CD4-positive, CD25-positive, alpha-beta regulatory T cell (primary cell): ENCODE data around the gene GPR37L1. TPM values are rescaled to one million over a fixed set of nuclear protein-coding genes. Genes with fewer than 3 reads are reported as not detected.

Experiments used
- ATAC-seq, 2 donors: fragments of 150-1000 bp; cut with Tn5 transposase; one replicate each; pipeline ENCODE4 v1.10.0; 2021; ENCODE audit warnings: low read depth in 2 of 2, moderate number of reproducible peaks in 2 of 2, moderate library complexity in 1 of 2
- DNase-seq, 3 donors: peaks; one replicate each; pipeline versions ENCODE4 v3.0.0 to v3.0.0-alpha.2; 2012 to 2022; ENCODE audit warnings: mixed read lengths in 1 of 3
- H3K27ac ChIP-seq: one replicate; pipeline ENCODE4 v1.7.0; 2013; ENCODE audit warnings: mild to moderate bottlenecking, low read length; ENCODE audit not compliant: insufficient read depth, poor library complexity, severe bottlenecking
- H3K27me3 ChIP-seq: one replicate; pipeline ENCODE4 v1.7.0; 2013; ENCODE audit warnings: low read length; ENCODE audit not compliant: control insufficient read depth, insufficient read depth
- H3K36me3 ChIP-seq: one replicate; pipeline ENCODE4 v1.7.0; 2013; ENCODE audit warnings: mild to moderate bottlenecking, low read length, moderate library complexity; ENCODE audit not compliant: control insufficient read depth, insufficient read depth
- H3K4me1 ChIP-seq: 2 replicates; pipeline ENCODE4 v1.7.0; 2013; ENCODE audit warnings: mild to moderate bottlenecking, low read length; ENCODE audit not compliant: insufficient read depth, control insufficient read depth, poor library complexity, severe bottlenecking
- H3K4me3 ChIP-seq: one replicate; pipeline ENCODE4 v1.7.0; 2013; ENCODE audit warnings: low read depth, mild to moderate bottlenecking, low read length, moderate library complexity
- H3K9me3 ChIP-seq, 2 experiments: 1 replicate in 1 of 2; 2 replicates in 1 of 2; pipeline ENCODE4 v1.7.0; 2013; ENCODE audit warnings: low read length in 2 of 2, mild to moderate bottlenecking in 1 of 2, moderate library complexity in 1 of 2; ENCODE audit not compliant: control insufficient read depth in 2 of 2
- H3K27ac Mint-ChIP-seq, 3 donors: one replicate each; pipeline ENCODE4 v1.8.0; 2020 to 2022; ENCODE audit warnings: mild to moderate bottlenecking in 3 of 3, mixed read lengths in 3 of 3, moderate library complexity in 2 of 3
- H3K27me3 Mint-ChIP-seq: one replicate; pipeline ENCODE4 v1.8.0; 2022; ENCODE audit warnings: mild to moderate bottlenecking, mixed read lengths
- H3K36me3 Mint-ChIP-seq: one replicate; pipeline ENCODE4 v1.8.0; 2020; ENCODE audit warnings: mixed read lengths
- H3K4me1 Mint-ChIP-seq, 4 donors: one replicate each; pipeline ENCODE4 v1.8.0; 2020 to 2022; ENCODE audit warnings: mixed read lengths in 4 of 4, mild to moderate bottlenecking in 1 of 4
- H3K4me3 Mint-ChIP-seq, 4 donors: one replicate each; pipeline ENCODE4 v1.8.0; 2020 to 2022; ENCODE audit warnings: mild to moderate bottlenecking in 4 of 4, mixed read lengths in 4 of 4, moderate library complexity in 3 of 4
- H3K9me3 Mint-ChIP-seq, 7 donors: one replicate each; pipeline ENCODE4 v1.8.0; 2020 to 2022; ENCODE audit warnings: mixed read lengths in 7 of 7, mild to moderate bottlenecking in 3 of 7, moderate library complexity in 2 of 7
- polyA plus RNA-seq, 4 donors: library from polyadenylated mRNA; unstranded; fragments of 300-500 nt; fragmentation: Illumina TruSeq; gene quantifications; one replicate each; pipeline ENCODE4 v1.2.3, GENCODE V29; 2021
- total RNA-seq: library from RNA; stranded (reverse); gene quantifications from one replicate; pipeline ENCODE4 v1.2.3, GENCODE V29; 2022

Gene GPR37L1
- total and polyA plus RNA-seq, 5 donors from 2014 or later: 0.03 to 0.25 (median 0.17) TPM; not detected in 1

- H3K4me3 ChIP-seq: no peak overlapping the region
- H3K4me3 Mint-ChIP-seq: no peak overlapping the region
- no peaks in the 10 kb centered on the region for H3K36me3 ChIP-seq
- no peak overlapping the region for H3K27ac Mint-ChIP-seq
- no peaks in the 10 kb centered on the region for H3K9me3 Mint-ChIP-seq
- no peaks in the 10 kb centered on the region for H3K27me3 ChIP-seq
- ATAC-seq (no peak), DNase-seq (no peak)
- H3K27ac ChIP-seq: no peak overlapping the region
- peaks cover 11% of the 10 kb centered on the region for H3K27me3 Mint-ChIP-seq
- H3K36me3 Mint-ChIP-seq: no peaks in the 10 kb centered on the region
- H3K4me1 ChIP-seq: no peaks in the 10 kb centered on the region
- no peaks in the 10 kb centered on the region for H3K9me3 ChIP-seq
- H3K4me1 Mint-ChIP-seq: no peaks in the 10 kb centered on the region
Measured at GRCh38 chr1:202084791-202085681, 37.7 kb upstream of the GPR37L1 start.

GRCh38 chr1:202085682-202086373, 36.9 kb upstream of the GPR37L1 start:
- Mint-ChIP-seq H3K4me1 (no peaks in the 10 kb centered on the region), H3K27ac (no peak overlapping the region), H3K4me3 (no peak overlapping the region), H3K36me3 (no peaks in the 10 kb centered on the region), H3K27me3 (peaks cover 11% of the 10 kb centered on the region), H3K9me3 (no peaks in the 10 kb centered on the region)
- no peaks in the 10 kb centered on the region for H3K36me3 ChIP-seq
- H3K4me1 ChIP-seq: no peaks in the 10 kb centered on the region
- no peak overlapping the region for H3K27ac ChIP-seq
- no peaks in the 10 kb centered on the region for H3K27me3 ChIP-seq
- ATAC-seq (no peak), DNase-seq (no peak)
- no peak overlapping the region for H3K4me3 ChIP-seq
- no peaks in the 10 kb centered on the region for H3K9me3 ChIP-seq

GRCh38 chr1:202086579-202087350, 36.0 kb upstream of the GPR37L1 start:
- no peaks in the 10 kb centered on the region for H3K36me3 Mint-ChIP-seq
- H3K4me1 Mint-ChIP-seq: no peaks in the 10 kb centered on the region
- ATAC-seq: no peak
- H3K4me1 ChIP-seq: no peaks in the 10 kb centered on the region
- H3K9me3 Mint-ChIP-seq: no peaks in the 10 kb centered on the region
- H3K4me3 ChIP-seq: no peak overlapping the region
- H3K27me3 Mint-ChIP-seq: peaks cover 11% of the 10 kb centered on the region
- DNase-seq: no peak
- no peak overlapping the region for H3K27ac ChIP-seq
- no peaks in the 10 kb centered on the region for H3K9me3 ChIP-seq
- H3K27me3 ChIP-seq: no peaks in the 10 kb centered on the region
- H3K36me3 ChIP-seq: no peaks in the 10 kb centered on the region
- H3K4me3 Mint-ChIP-seq: no peak overlapping the region
- no peak overlapping the region for H3K27ac Mint-ChIP-seq

GRCh38 chr1:202088206-202088605, 34.5 kb upstream of the GPR37L1 start:
- Mint-ChIP-seq H3K4me3 (no peak overlapping the region), H3K36me3 (no peaks in the 10 kb centered on the region), H3K9me3 (no peaks in the 10 kb centered on the region), H3K27me3 (peaks cover 8% of the 10 kb centered on the region), H3K27ac (no peak overlapping the region), H3K4me1 (no peaks in the 10 kb centered on the region)
- no peak overlapping the region for H3K4me3 ChIP-seq
- no peak for DNase-seq
- H3K4me1 ChIP-seq: no peaks in the 10 kb centered on the region
- ATAC-seq: no peak
- no peaks in the 10 kb centered on the region for H3K27me3 ChIP-seq
- H3K9me3 ChIP-seq: no peaks in the 10 kb centered on the region
- H3K36me3 ChIP-seq: no peaks in the 10 kb centered on the region
- no peak overlapping the region for H3K27ac ChIP-seq

- peaks cover 2% of the 10 kb centered on the region for H3K27me3 Mint-ChIP-seq
- Histone ChIP-seq H3K4me3 (no peak overlapping the region), H3K27me3 (no peaks in the 10 kb centered on the region), H3K4me1 (no peaks in the 10 kb centered on the region), H3K9me3 (no peaks in the 10 kb centered on the region), H3K27ac (no peak overlapping the region), H3K36me3 (no peaks in the 10 kb centered on the region)
- H3K4me1 Mint-ChIP-seq: no peaks in the 10 kb centered on the region
- no peaks in the 10 kb centered on the region for H3K36me3 Mint-ChIP-seq
- no peak for ATAC-seq
- H3K4me3 Mint-ChIP-seq: no peak overlapping the region
- no peak overlapping the region for H3K27ac Mint-ChIP-seq
- H3K9me3 Mint-ChIP-seq: no peaks in the 10 kb centered on the region
- no peak for DNase-seq
Measured at GRCh38 chr1:202090994-202091393, 31.7 kb upstream of the GPR37L1 start.

- Mint-ChIP-seq H3K36me3 (no peaks in the 10 kb centered on the region), H3K27me3 (no peaks in the 10 kb centered on the region), H3K9me3 (no peaks in the 10 kb centered on the region), H3K4me1 (no peaks in the 10 kb centered on the region), H3K27ac (no peak overlapping the region), H3K4me3 (no peak overlapping the region)
- DNase-seq (no peak), ATAC-seq (no peak)
- Histone ChIP-seq H3K9me3 (no peaks in the 10 kb centered on the region), H3K4me1 (no peaks in the 10 kb centered on the region), H3K36me3 (no peaks in the 10 kb centered on the region), H3K27ac (no peak overlapping the region), H3K27me3 (no peaks in the 10 kb centered on the region), H3K4me3 (no peak overlapping the region)
Measured at GRCh38 chr1:202093858-202094257, 28.9 kb upstream of the GPR37L1 start.

- Histone ChIP-seq H3K4me1 (no peaks in the 10 kb centered on the region), H3K27me3 (no peaks in the 10 kb centered on the region), H3K9me3 (no peaks in the 10 kb centered on the region), H3K4me3 (no peak overlapping the region), H3K27ac (no peak overlapping the region), H3K36me3 (no peaks in the 10 kb centered on the region)
- Mint-ChIP-seq H3K27me3 (peaks cover 23% of the 10 kb centered on the region), H3K4me1 (no peaks in the 10 kb centered on the region), H3K4me3 (no peak overlapping the region), H3K9me3 (no peaks in the 10 kb centered on the region), H3K36me3 (no peaks in the 10 kb centered on the region), H3K27ac (no peak overlapping the region)
- DNase-seq (no peak), ATAC-seq (no peak)
Measured at GRCh38 chr1:202101184-202101583, 21.5 kb upstream of the GPR37L1 start.
